SK-N-SH (cell line): ENCODE results near the gene RFC4. TPM values are rescaled to one million over a fixed set of nuclear protein-coding genes. Genes with fewer than 3 reads are reported as not detected.
A peak's percentile ranks its signal among the peaks of the same experiment; 100 is the strongest.

Experiments
- CTCF ChIA-PET: fragments of 300-600, 350-600 bp; formaldehyde crosslinking; extraction: SDS; loops from one replicate; lab custom pipeline; 2021; lab: Yijun Ruan, JAX
- POLR2A ChIA-PET: fragments of 350-600 bp; sonication (Branson Sonifier 250); formaldehyde crosslinking; extraction: SDS; loops from one replicate; lab custom pipeline; 2020; ENCODE audit warnings: antibody characterized with exemption, inconsistent platforms; lab: Yijun Ruan, JAX
- DNase-seq: peaks from one replicate; pipeline ENCODE4 v3.0.0; 2012
- H2AFZ ChIP-seq: fragments of 200-600 bp; sonication (generic); 2 replicates; pipeline ENCODE4 v1.8.1; 2016; ENCODE audit warnings: antibody characterized with exemption, mild to moderate bottlenecking, low read depth
- H3F3A ChIP-seq: fragments of 200-600 bp; sonication (generic); replicated peaks from 2 replicates; pipeline ENCODE3; 2016; ENCODE audit warnings: antibody characterized with exemption, mild to moderate bottlenecking; ENCODE audit not compliant: insufficient read depth
- H3K27ac ChIP-seq, 2 experiments: fragments of 200-500 bp in 1 of 2; fragments of 200-600 bp in 1 of 2; sonication (Bioruptor generic) in 1 of 2; sonication (generic), shearing (Covaris generic) in 1 of 2; 2 replicates each; pipeline versions ENCODE4 v1.5.1 to v1.6.1; 2014 to 2016; ENCODE audit warnings: low read depth in 2 of 2, inconsistent platforms in 1 of 2, low read length in 1 of 2, mild to moderate bottlenecking in 1 of 2, mixed read lengths in 1 of 2
- H3K27me3 ChIP-seq: fragments of 200-600 bp; sonication (generic), shearing (Covaris generic); 2 replicates; pipeline ENCODE4 v1.6.1; 2016; ENCODE audit warnings: mixed run types; ENCODE audit not compliant: insufficient read depth
- H3K36me3 ChIP-seq, 2 experiments: fragments of 200-500 bp in 1 of 2; fragments of 200-600 bp in 1 of 2; sonication (Bioruptor generic) in 1 of 2; sonication (generic) in 1 of 2; replicated peaks in 1 of 2; 2 replicates each; pipeline versions ENCODE3 to v1.5.1; 2014 to 2016; ENCODE audit warnings: low read length in 1 of 2, mild to moderate bottlenecking in 1 of 2; ENCODE audit not compliant: insufficient read depth in 2 of 2, control insufficient read depth in 1 of 2
- H3K4me1 ChIP-seq, 2 experiments: fragments of 200-500 bp in 1 of 2; fragments of 200-600 bp in 1 of 2; sonication (Bioruptor generic) in 1 of 2; sonication (generic), shearing (Covaris generic) in 1 of 2; 2 replicates each; pipeline versions ENCODE4 v1.5.1 to v1.6.1; 2014 to 2016; ENCODE audit warnings: low read depth in 1 of 2, low read length in 1 of 2, mixed run types in 1 of 2; ENCODE audit not compliant: insufficient read depth in 2 of 2, control insufficient read depth in 1 of 2
- H3K4me2 ChIP-seq: fragments of 200-600 bp; sonication (generic), shearing (Covaris generic); 2 replicates; pipeline ENCODE4 v1.6.1; 2017; ENCODE audit warnings: mixed run types
- H3K4me3 ChIP-seq, 2 experiments: fragments of 200-500 bp in 1 of 2; fragments of 200-600 bp in 1 of 2; sonication (Bioruptor generic) in 1 of 2; sonication (generic), shearing (Covaris generic) in 1 of 2; 2 replicates each; pipeline versions ENCODE4 v1.5.1 to v1.8.1; 2014 to 2016; ENCODE audit warnings: low read depth in 2 of 2, inconsistent platforms in 1 of 2, low read length in 1 of 2, mild to moderate bottlenecking in 1 of 2, mixed read lengths in 1 of 2, moderate library complexity in 1 of 2
- H3K79me2 ChIP-seq: fragments of 200-600 bp; sonication (generic); 2 replicates; pipeline ENCODE4 v1.8.1; 2017; ENCODE audit warnings: mild to moderate bottlenecking; ENCODE audit not compliant: insufficient read depth
- H3K9ac ChIP-seq: fragments of 200-600 bp; sonication (generic); 2 replicates; pipeline ENCODE4 v1.6.1; 2017; ENCODE audit warnings: mixed run types
- H3K9me2 ChIP-seq: fragments of 200-600 bp; sonication (generic); 2 replicates; pipeline ENCODE4 v1.6.1; 2017; ENCODE audit warnings: mixed run types
- H3K9me3 ChIP-seq: fragments of 200-600 bp; sonication (generic); 2 replicates; pipeline ENCODE4 v1.6.1; 2017; ENCODE audit warnings: mixed run types, mild to moderate bottlenecking, moderate library complexity
- H4K20me1 ChIP-seq: fragments of 200-600 bp; sonication (generic); 2 replicates; pipeline ENCODE4 v1.6.1; 2017; ENCODE audit warnings: mild to moderate bottlenecking, mixed run types; ENCODE audit not compliant: insufficient read depth
- FOSL2 ChIP-seq: IDR thresholded peaks from 2 replicates; pipeline ENCODE4 v1.4.0; 2012; ENCODE audit warnings: low read depth, mild to moderate bottlenecking, moderate library complexity, borderline replicate concordance
- FOXJ3 ChIP-seq: sonication (generic); formaldehyde crosslinking; IDR thresholded peaks from 2 replicates; pipeline ENCODE4 v1.5.1; 2020; ENCODE audit warnings: mild to moderate bottlenecking, missing genetic modification reagents
- RCOR1 ChIP-seq: fragments of 150-350 bp; IDR thresholded peaks from 2 replicates; pipeline ENCODE4 v1.6.1; 2017; ENCODE audit warnings: antibody characterized with exemption, low read length
- RXRA ChIP-seq: IDR thresholded peaks from 2 replicates; pipeline ENCODE4 v1.4.0; 2012; ENCODE audit warnings: low read depth, mild to moderate bottlenecking, borderline replicate concordance
- YY1 ChIP-seq: IDR thresholded peaks from 2 replicates; pipeline ENCODE4 v1.4.0; 2012; ENCODE audit warnings: low read depth, mild to moderate bottlenecking
- WGBS: methylation state at CpG from one replicate; pipeline ENCODE4 v1.1.6; 2017; ENCODE audit warnings: low lambda C conversion rate; 5-methylcytosine and 5-hydroxymethylcytosine counted together
- polyA plus RNA-seq, 3 experiments: library from polyadenylated mRNA; depleted of rRNA; stranded (reverse); fragments of >200 nt; gene quantifications; 2 replicates each; pipeline ENCODE4 v1.2.3, GENCODE V29; 2012
- TF ChIP-seq, protein P1 (sequence below): fragments of 150-350 bp; IDR thresholded peaks from 2 replicates; pipeline ENCODE4 v1.6.1; 2016; ENCODE audit warnings: mild to moderate bottlenecking, low read depth, low read length
- TF ChIP-seq, protein P2 (sequence below): IDR thresholded peaks from 2 replicates; pipeline ENCODE4 v1.4.0; 2012; ENCODE audit warnings: low read depth
- TF ChIP-seq, protein P3 (sequence below): IDR thresholded peaks from 2 replicates; pipeline ENCODE4 v1.6.1; 2012; ENCODE audit warnings: mild to moderate bottlenecking, low read depth, low read length, moderate library complexity

Gene RFC4
- polyA plus RNA-seq, 1 of the 3 experiments (the other 2 are of a cell fraction) = 13.1 TPM

DNA sequence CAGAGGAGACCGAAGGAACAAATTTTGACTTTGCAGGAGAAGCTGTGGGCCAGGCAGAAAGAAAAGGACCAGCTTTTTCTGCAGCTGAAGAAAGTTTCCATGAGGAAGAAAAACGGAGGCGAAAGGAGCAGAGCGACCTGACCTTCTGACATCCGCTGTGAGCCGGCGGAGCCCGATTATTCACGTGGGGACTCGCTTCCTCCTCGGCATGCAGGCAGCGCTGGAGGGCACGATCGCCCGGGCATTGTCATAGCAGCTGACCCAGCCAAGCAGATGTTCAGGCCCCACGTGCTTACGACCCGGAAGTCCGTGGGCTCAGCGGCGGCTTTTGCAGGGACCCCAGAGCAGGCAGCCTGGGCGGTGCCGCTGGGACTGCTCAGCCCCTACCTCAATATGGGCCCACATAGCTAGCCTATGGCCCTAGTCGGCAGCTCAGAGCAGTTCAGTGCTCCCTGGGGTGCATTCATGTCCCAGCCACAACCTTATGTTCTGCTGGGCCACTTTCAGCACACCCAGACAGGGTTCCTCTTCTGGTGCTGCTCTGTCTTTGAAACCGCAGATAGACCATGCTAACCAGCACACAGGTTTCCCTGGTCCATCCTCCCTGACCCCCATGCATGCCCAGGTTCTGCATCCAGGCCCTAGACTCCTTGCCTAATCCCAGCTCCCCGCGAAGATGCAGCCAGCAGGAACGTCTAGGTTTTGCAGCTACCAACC, 33.4 kb downstream of the RFC4 start:
- POLR2A ChIA-PET = interaction anchor here (3.4 kb wide), 1 partner anchor 10 kb away, joined by 19 read pairs; the partner anchor contains the start of gene EIF4A2
- no peak overlapping the region for H3K4me3 ChIP-seq

DNA sequence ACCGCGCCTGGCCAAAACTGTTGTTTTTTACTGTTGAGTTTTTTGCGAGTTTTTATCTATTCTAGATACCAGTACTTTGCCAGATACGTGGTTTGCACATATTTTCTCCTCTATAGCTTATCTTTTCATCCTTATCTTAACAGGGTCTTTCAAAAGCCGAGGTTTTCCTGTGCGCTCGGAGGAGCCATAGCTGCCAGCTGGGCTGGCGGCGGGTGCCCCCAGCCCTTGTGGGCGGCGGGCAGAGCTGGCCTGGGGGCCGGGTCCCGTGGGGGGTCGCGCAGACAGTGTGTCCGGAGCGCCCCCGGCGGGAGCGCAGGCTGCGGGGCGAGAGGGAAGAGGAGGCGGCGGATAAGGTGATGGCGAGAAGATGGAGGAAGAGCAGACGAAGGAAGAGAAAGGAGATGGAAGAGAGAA, 34.0 kb downstream of the RFC4 start:
- DNase-seq = peak; percentile 52
- Histone ChIP-seq H3K4me1 (no peaks in the 10 kb centered on the region), H4K20me1 (no peaks in the 10 kb centered on the region), H3K27ac (no peak overlapping the region), H3K9me2 (no peaks in the 10 kb centered on the region), H3K4me2 (no peak overlapping the region), H3F3A (no peaks in the 10 kb centered on the region), H3K79me2 (no peaks in the 10 kb centered on the region), H2AFZ (no peak overlapping the region), H3K27me3 (peaks cover 6% of the 10 kb centered on the region; the same call in 1 of the 2 replicates), H3K9ac (no peak overlapping the region), H3K9me3 (no peaks in the 10 kb centered on the region), H3K36me3 (no peaks in the 10 kb centered on the region), H3K4me3 (no peak overlapping the region)
- CTCF ChIA-PET = interaction anchor here (1.4 to 1.5 kb wide), 2 partner anchors 50 to 158 kb away, joined by 4 to 6 read pairs; no protein-coding TSS in a partner anchor
- POLR2A ChIA-PET = interaction anchor here (3.4 kb wide), 1 partner anchor 11 kb away, joined by 19 read pairs; the partner anchor contains the start of gene EIF4A2
- 55% methylated on average over 26 of the region's 26 CpGs for WGBS
- TF ChIP-seq RCOR1 (no peak), RXRA (no peak), FOSL2 (no peak)
- TF ChIP-seq, all 33 proteins: peak for 0

More for the DNA sequence above, 33.4 kb downstream of the RFC4 start:
- DNase-seq = peak; percentile 25
- Histone ChIP-seq H3K27ac (no peak overlapping the region), H2AFZ (no peak overlapping the region), H4K20me1 (no peaks in the 10 kb centered on the region), H3K9ac (no peak overlapping the region), H3K79me2 (no peaks in the 10 kb centered on the region), H3K4me1 (no peaks in the 10 kb centered on the region), H3K9me2 (no peaks in the 10 kb centered on the region), H3K9me3 (no peaks in the 10 kb centered on the region), H3F3A (no peaks in the 10 kb centered on the region), H3K27me3 (peaks cover 6% of the 10 kb centered on the region; the same call in 1 of the 2 replicates), H3K4me2 (no peak overlapping the region), H3K36me3 (no peaks in the 10 kb centered on the region)
- WGBS = 89% methylated on average over 20 of the region's 28 CpGs
- TF ChIP-seq, protein P1, sequence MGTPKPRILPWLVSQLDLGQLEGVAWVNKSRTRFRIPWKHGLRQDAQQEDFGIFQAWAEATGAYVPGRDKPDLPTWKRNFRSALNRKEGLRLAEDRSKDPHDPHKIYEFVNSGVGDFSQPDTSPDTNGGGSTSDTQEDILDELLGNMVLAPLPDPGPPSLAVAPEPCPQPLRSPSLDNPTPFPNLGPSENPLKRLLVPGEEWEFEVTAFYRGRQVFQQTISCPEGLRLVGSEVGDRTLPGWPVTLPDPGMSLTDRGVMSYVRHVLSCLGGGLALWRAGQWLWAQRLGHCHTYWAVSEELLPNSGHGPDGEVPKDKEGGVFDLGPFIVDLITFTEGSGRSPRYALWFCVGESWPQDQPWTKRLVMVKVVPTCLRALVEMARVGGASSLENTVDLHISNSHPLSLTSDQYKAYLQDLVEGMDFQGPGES = no peak
- TF ChIP-seq, protein P2, sequence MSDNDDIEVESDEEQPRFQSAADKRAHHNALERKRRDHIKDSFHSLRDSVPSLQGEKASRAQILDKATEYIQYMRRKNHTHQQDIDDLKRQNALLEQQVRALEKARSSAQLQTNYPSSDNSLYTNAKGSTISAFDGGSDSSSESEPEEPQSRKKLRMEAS = no peak
- TF ChIP-seq, protein P3, sequence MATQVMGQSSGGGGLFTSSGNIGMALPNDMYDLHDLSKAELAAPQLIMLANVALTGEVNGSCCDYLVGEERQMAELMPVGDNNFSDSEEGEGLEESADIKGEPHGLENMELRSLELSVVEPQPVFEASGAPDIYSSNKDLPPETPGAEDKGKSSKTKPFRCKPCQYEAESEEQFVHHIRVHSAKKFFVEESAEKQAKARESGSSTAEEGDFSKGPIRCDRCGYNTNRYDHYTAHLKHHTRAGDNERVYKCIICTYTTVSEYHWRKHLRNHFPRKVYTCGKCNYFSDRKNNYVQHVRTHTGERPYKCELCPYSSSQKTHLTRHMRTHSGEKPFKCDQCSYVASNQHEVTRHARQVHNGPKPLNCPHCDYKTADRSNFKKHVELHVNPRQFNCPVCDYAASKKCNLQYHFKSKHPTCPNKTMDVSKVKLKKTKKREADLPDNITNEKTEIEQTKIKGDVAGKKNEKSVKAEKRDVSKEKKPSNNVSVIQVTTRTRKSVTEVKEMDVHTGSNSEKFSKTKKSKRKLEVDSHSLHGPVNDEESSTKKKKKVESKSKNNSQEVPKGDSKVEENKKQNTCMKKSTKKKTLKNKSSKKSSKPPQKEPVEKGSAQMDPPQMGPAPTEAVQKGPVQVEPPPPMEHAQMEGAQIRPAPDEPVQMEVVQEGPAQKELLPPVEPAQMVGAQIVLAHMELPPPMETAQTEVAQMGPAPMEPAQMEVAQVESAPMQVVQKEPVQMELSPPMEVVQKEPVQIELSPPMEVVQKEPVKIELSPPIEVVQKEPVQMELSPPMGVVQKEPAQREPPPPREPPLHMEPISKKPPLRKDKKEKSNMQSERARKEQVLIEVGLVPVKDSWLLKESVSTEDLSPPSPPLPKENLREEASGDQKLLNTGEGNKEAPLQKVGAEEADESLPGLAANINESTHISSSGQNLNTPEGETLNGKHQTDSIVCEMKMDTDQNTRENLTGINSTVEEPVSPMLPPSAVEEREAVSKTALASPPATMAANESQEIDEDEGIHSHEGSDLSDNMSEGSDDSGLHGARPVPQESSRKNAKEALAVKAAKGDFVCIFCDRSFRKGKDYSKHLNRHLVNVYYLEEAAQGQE = no peak
- TF ChIP-seq YY1 (no peak), FOXJ3 (CRISPR knock-in tag) (no peak)
- CTCF ChIA-PET = interaction anchor here (1.4 to 1.5 kb wide), 2 partner anchors 49 to 159 kb away, joined by 4 to 6 read pairs; no protein-coding TSS in a partner anchor
